ENCODE results near the gene NMRK2.
"Not testable (repeated sequence)": the region's sequence is repeated elsewhere in the genome, so short reads cannot be mapped to it uniquely, and the experiment has no call there.

NMRK2 gene

GRCh38 chr19:3936506-3937442 lies 3.9 kb downstream of the NMRK2 start:
- DNase-seq, result no peak

- not testable (repeated sequence) for DNase-seq
These were observed 5.6 kb downstream of the NMRK2 start for GRCh38 chr19:3938300-3938950.

- DNase-seq, result no peak
These were observed 10.0 kb downstream of the NMRK2 start for GRCh38 chr19:3942790-3943409.

GRCh38 chr19:3944018-3944721 lies 11.3 kb downstream of the NMRK2 start:
- DNase-seq, result no peak

GRCh38 chr19:3945838-3946237 lies 13.0 kb downstream of the NMRK2 start:
- DNase-seq, result no peak

- DNase-seq, result not testable (repeated sequence)
These were observed 14.6 kb downstream of the NMRK2 start for GRCh38 chr19:3947316-3947933.

GRCh38 chr19:3949294-3949693 lies 16.4 kb downstream of the NMRK2 start:
- DNase-seq, result no peak

GRCh38 chr19:3949997-3950859 lies 17.4 kb downstream of the NMRK2 start:
- DNase-seq, result peak in 1 of 2 experiments; percentile 24

- DNase-seq, result peak; percentile 56 to 60
These were observed 18.3 kb downstream of the NMRK2 start for GRCh38 chr19:3950871-3951861.

- not testable (repeated sequence) for DNase-seq
These were observed 19.9 kb downstream of the NMRK2 start for GRCh38 chr19:3952755-3953276.

- no peak for DNase-seq
These were observed 21.2 kb downstream of the NMRK2 start for GRCh38 chr19:3954107-3954506.

- not testable (repeated sequence) for DNase-seq
These were observed 22.4 kb downstream of the NMRK2 start for GRCh38 chr19:3955276-3955675.

GRCh38 chr19:3955688-3956087 lies 22.8 kb downstream of the NMRK2 start:
- no peak for DNase-seq

GRCh38 chr19:3958836-3959765 lies 26.2 kb downstream of the NMRK2 start:
- no peak for DNase-seq

GRCh38 chr19:3959766-3960131 lies 26.9 kb downstream of the NMRK2 start:
- DNase-seq, result no peak

- DNase-seq, result no peak
These were observed 28.1 kb downstream of the NMRK2 start for GRCh38 chr19:3961007-3961406.

- no peak for DNase-seq
These were observed 30.8 kb downstream of the NMRK2 start for GRCh38 chr19:3963458-3964255.
